Measurements from ENCODE around the gene IKBKE.

DNA sequence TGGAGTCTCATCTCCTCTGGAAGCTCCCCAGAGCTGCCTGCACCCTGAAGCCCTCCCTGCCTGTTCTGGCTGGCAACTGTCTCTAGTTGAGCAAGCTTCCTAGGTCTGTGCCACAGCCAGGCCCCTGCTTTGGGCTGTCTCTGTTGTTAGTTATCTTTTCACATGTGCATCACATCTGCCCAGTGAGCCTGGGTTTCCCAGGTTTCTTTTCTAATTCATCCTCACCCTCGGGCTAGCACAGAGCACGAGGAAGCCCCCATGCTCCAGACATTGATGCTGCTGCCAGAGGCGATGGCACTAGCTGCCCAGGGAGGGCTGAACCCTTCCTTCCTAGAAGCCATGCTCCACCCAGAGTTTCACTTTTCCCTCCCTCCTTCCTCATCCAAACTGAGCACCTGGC is 64.3 kb downstream of the IKBKE start:
- TF ChIP-seq RAD21 (IDR thresholded peaks at IDR 0.05; ENCODE audit: low read depth) = no peak
- TF ChIP-seq NFIC (IDR thresholded peaks at IDR 0.05) = no peak
- TF ChIP-seq CEBPB (IDR thresholded peaks at IDR 0.05) = no peak
- no peak for TF ChIP-seq MAX (IDR thresholded peaks at IDR 0.05)
